Right ventricle myocardium inferior (tissue), 1 donor: ENCODE results near the gene BLTP2. TPM values are rescaled to one million over a fixed set of nuclear protein-coding genes. Genes with fewer than 3 reads are reported as not detected.
"Not testable (repeated sequence)": the region's sequence is repeated elsewhere in the genome, so short reads cannot be mapped to it uniquely, and the experiment has no call there.

Source experiments
- ATAC-seq: fragments of 200-7000 bp; cut with Tn5 transposase; one replicate; pipeline ENCODE4 v1.9.1; 2020; ENCODE audit warnings: mild to moderate bottlenecking, moderate library complexity
- DNase-seq: peaks from one replicate; pipeline ENCODE4 v3.0.0; 2021; ENCODE audit errors: missing footprints
- intact Hi-C: fragments of 100-400 bp; cut with DNase I; formaldehyde crosslinking; loops from one replicate; pipeline ENCODE4 v1.11.0; 2022
- total RNA-seq: library from RNA; stranded (reverse); fragmentation: NEBNext Ultra II Directional; extraction: Animal tissue kit (Norgen Biotek cat#: 25700); gene quantifications from one replicate; pipeline ENCODE4 v1.2.1, GENCODE V29; 2021
- donor health status: DM: no; HTN: yes; CAD: no; lungs with severe emphysema.

BLTP2 gene
- total RNA-seq, 1 donor from 2014 or later = 78.6 TPM

DNA sequence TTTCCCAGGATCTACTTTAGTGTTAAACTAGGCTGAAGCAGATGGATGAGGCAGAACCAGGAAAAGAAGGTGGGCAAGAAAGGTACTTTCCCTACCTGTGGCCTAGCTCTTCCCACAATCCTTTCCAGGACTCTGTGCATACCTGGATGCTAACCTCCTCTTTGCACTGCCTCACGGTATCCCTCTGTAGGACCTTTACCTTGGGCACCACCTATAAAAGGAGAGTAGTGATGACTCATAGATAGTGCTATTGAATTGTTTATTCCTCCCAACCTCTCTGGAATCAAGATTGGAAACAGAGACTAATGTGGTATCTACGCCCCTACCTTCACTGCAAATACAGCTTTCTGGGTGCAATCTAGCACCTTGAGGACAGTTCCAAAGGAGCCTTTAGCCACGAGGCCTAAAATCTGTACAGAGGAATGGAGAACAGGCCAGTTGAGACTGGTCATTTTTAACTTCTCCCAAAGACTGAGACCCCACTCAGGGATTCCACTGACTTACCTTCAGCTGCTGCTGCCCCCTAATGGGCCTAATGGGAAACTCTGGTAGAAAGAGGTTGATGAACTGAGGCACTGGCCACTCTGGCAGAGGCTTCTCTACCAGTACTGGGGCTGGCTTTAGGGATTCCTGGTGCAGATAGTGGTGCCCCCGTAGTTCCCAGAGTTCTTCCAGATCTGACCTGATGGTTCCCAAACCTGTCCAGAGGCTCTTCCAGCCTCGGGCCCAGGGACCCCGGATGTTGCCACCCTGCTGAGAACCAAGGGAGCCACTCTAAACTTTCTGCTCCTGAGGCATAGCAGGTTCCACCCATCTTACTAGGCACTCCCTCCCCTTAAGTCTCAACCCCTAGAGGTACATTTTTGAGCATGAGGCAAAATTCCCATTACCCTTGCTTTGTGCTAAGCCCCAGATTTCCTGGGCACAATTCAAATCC, 31.8 kb downstream of the BLTP2 start:
- DNase-seq (no peak), ATAC-seq (peak; percentile 26)
- intact Hi-C loops = loop anchor here (2.0 kb wide), 2 partner anchors 64 to 118 kb away; no protein-coding TSS in a partner anchor

- intact Hi-C loops = loop anchor here (2.0 kb wide), 2 partner anchors 64 to 118 kb away; no protein-coding TSS in a partner anchor
- DNase-seq (no peak), ATAC-seq (no peak)
Observed at GRCh38 chr17:28612531-28612930, 32.4 kb downstream of the BLTP2 start.

- intact Hi-C loops = no loop called here
- ATAC-seq (no peak), DNase-seq (no peak)
Observed at GRCh38 chr17:28610376-28610775, 34.6 kb downstream of the BLTP2 start.

DNA sequence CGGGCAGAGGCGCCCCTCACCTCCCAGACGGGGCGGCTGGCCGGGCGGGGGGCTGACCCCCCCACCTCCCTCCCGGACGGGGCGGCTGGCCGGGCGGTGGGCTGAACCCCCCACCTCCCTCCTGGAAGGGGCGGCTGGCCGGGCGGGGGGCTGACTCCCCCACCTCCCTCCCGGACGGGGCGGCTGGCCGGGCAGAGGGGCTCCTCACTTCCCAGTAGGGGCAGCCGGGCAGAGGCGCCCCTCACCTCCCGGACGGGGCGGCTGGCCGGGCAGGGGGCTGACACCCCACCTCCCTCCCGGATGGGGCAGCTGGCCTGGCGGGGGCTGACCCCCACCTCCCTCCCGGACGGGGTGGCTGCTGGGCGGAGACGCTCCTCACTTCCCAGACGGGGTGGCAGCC, 40.9 kb downstream of the BLTP2 start:
- intact Hi-C loops, ATAC-seq, DNase-seq: not testable (repeated sequence)

DNA sequence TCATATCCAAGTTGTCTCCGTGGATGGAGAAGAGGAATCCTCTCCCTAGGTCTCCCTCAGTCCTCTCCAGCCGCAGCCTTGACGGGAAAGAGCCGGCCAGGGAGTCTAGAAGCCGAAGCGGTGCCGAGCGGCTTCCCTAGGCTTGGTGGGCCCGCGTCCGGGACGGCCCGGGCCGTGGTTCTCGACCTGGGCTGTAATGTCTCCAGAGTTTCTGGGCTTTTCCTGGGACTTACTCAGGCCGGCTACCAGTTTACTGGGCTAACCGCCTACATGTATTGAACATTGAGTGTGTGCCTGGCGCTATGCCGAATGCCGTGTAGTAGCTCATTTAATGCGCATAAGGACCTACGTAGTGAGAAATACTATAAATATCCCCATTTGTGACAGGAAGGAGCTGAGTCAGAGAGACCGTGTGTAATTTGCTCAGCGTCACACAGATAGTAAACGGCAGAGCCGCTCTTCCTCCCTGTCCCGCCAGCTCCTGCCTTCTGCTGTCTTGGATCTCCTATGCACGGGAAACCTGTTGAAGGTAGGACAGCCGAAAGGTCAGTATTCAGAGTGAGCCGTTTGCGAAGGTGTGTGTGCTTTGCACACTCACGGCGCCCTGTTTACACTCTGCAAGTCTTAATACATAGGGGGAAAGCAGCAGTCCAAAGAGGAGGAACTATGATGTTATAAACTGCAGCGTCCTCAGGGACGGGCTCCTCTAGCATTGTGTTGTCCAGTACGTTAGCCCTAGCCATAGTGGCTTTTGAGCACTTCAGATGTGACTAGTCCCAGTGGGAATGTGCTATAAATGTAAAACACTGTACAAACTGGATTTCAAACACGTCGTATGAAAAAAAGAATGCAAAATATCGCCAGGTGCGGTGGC, 45.4 kb downstream of the BLTP2 start:
- peak; percentile 77 for DNase-seq
- ATAC-seq = peak; percentile 59
- intact Hi-C loops = loop anchor here (5.0 kb wide), 1 partner anchor 47 kb away; the partner anchor contains the start of gene UNC119

DNA sequence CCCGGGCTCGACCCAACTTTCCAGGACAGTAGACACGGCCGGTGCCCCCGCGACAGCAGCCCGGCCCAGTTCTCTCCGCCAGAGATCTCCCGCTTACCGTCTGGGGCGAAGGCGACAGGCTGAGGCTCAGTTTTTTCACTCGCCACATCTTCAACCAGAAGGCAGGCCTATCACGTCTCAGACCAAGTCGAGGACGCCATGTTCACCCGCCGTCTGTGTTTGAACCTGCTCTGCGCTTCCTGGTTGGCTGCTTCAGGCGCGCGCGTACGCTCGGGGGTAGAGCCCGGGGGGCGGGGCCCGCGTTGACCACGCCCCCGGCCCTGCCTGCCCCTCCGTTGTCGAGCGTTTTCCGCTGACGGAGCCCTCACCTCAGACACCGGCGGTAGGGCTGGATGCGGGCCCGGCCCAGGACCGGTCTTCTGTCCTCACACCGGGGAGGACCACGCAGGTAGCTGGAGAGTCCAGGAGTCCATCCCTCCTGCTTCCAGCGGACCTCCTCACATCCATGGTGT, 46.1 kb downstream of the BLTP2 start, which contains the start of gene SPAG5:
Gene SPAG5, minus strand, starts transcription at position 227 of the 512 bp plus-strand sequence. Its CDS starts 79 bp downstream, at position 148.
- DNase-seq (peak; percentile 97), ATAC-seq (peak; percentile 100)
- intact Hi-C loops = loop anchor here (5.0 kb wide), 1 partner anchor 47 kb away; the partner anchor contains the start of gene UNC119

GRCh38 chr17:28598389-28598788, 46.6 kb downstream of the BLTP2 start:
- ATAC-seq (no peak), DNase-seq (no peak)
- intact Hi-C loops = loop anchor here (5.0 kb wide), 1 partner anchor 46 kb away; the partner anchor contains the start of gene UNC119

DNA sequence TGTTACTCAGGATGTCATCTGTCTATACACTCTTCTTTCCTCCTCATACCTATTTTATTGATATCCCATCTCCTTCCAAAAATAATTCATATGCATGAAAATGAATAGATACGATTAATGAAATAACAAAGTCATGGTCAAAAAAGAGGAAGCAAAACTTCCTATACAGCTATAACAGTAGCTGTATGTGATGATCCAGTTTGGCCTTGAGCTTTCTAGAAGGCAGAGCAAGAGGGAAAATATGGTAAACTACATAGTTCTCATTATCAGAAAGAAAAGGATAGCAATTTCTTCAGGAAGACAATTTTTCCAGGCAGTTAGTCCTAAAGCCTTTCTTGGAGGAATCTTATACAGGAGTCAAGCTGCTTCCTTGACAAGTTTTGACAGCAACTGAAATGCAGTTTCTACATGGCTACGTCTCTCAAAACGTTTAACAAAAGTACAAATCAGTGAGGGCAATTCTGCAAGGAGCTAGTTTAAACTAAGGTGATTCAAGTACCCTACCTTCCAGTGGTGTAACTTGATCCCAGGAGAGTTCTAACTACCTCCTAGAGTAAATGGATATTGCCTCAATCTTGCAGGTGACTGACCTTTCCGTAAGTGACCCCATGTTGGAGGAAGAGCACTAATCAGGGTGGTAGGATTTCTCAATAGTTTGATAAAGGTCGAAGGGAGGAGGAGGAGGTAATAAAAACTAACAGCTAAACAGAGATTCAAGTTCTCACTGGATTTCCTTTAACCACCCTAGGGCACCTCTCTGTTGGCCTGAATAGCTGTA, 47.2 kb downstream of the BLTP2 start:
- DNase-seq (no peak), ATAC-seq (no peak)
- intact Hi-C loops = loop anchor here (5.0 kb wide), 1 partner anchor 45 kb away; the partner anchor contains the start of gene UNC119

Other genes with a start within 250 kb of the BLTP2 start
- gene SLC46A1, start 238.9 kb downstream of the BLTP2 start, total RNA-seq = 7.7 TPM
- not detected for gene SLC13A2, start 171.5 kb downstream of the BLTP2 start, total RNA-seq
- not detected for gene FOXN1, start 138.8 kb downstream of the BLTP2 start, total RNA-seq
- gene UNC119, start 92.5 kb downstream of the BLTP2 start, total RNA-seq = 22.2 TPM
- 41.1 TPM for gene PIGS, start 73.6 kb downstream of the BLTP2 start, total RNA-seq
- 396 TPM for gene ALDOC, start 68.3 kb downstream of the BLTP2 start, total RNA-seq
- 1.6 TPM for gene SPAG5, start 46.1 kb downstream of the BLTP2 start, total RNA-seq
- gene RSKR, start 31.0 kb downstream of the BLTP2 start, total RNA-seq = 5.0 TPM
- 31.5 TPM for gene SDF2, start 16.7 kb upstream of the BLTP2 start, total RNA-seq
- gene SUPT6H, start 17.0 kb upstream of the BLTP2 start, total RNA-seq = 41.0 TPM
- gene PROCA1, start 66.7 kb upstream of the BLTP2 start, total RNA-seq = 0.73 TPM
- gene RAB34, start 72.7 kb upstream of the BLTP2 start, total RNA-seq = 16.2 TPM
- 945 TPM for gene RPL23A, start 74.8 kb upstream of the BLTP2 start, total RNA-seq
- gene TLCD1, start 81.1 kb upstream of the BLTP2 start, total RNA-seq = 2.4 TPM
- 0.60 TPM for gene NEK8, start 83.6 kb upstream of the BLTP2 start, total RNA-seq
- 3.8 TPM for gene TRAF4, start 98.9 kb upstream of the BLTP2 start, total RNA-seq
- 16.9 TPM for gene FAM222B, start 197.6 kb upstream of the BLTP2 start, total RNA-seq
- 37.2 TPM for gene ERAL1, start 209.9 kb upstream of the BLTP2 start, total RNA-seq